ENCODE measurements around the gene ADAMTSL2.

ADAMTSL2 gene

DNA sequence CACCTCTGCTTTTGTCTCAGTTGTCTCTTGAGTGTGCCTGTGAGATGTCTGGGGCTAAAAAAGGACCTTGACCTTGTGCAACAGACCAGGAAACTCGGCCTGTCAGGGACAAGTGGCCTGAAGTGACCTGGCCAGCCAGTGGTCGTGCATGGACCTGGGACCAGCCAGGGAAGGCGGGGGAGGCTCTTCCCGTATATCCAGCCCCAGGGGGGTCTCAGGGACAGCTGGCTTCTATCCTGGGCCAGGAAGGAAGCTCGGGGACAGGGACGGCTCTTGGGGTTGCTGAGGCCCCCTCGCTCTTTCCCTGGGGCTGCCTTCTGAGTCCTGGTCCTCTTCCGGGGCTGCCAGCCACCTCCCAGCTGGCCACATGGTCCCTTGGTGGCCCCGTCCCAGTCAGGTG, 3.2 kb upstream of the ADAMTSL2 start:
- DNase-seq (ENCODE audit: insufficient read length, low spot score) (no peak), FAIRE-seq (no peak)
- TF ChIP-seq, protein P1, sequence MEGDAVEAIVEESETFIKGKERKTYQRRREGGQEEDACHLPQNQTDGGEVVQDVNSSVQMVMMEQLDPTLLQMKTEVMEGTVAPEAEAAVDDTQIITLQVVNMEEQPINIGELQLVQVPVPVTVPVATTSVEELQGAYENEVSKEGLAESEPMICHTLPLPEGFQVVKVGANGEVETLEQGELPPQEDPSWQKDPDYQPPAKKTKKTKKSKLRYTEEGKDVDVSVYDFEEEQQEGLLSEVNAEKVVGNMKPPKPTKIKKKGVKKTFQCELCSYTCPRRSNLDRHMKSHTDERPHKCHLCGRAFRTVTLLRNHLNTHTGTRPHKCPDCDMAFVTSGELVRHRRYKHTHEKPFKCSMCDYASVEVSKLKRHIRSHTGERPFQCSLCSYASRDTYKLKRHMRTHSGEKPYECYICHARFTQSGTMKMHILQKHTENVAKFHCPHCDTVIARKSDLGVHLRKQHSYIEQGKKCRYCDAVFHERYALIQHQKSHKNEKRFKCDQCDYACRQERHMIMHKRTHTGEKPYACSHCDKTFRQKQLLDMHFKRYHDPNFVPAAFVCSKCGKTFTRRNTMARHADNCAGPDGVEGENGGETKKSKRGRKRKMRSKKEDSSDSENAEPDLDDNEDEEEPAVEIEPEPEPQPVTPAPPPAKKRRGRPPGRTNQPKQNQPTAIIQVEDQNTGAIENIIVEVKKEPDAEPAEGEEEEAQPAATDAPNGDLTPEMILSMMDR (IDR thresholded peaks at IDR 0.05; ENCODE audit: insufficient read depth, missing control alignments): no peak

DNA sequence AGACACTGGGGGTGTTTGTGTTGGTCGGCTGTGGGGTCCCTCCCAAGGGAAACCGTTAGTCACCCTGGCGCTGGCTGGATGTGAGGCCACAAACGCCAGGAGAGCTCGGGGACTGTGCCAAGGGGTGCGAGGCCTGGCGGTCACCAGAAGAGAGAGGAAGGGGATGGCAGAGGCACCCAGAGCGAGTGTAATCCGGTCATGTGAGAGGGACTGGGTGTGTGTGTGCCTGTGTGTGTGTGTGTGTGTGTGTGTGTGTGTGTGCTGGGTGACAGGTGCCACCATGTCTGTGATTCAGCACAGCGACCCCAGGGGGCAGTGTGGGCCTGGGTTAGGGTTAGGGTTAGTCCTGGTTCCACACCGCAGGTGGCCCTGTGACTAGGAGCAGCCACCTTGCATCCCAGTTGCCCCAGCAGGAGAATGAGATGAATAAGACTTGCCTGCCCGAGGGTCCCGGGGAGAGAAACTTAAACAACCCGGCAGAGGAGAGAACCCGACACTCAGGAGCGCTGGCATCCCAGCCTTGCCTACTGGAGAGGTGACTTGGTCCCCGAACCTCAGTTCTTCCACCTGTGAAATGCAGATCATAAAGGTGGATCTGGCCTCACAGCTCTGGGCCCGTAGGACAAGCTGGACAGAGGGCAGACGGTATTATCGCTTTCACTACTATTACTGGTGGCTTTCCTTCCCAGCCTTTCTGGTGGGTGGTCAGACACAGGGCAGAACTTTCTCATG, 1.4 kb upstream of the ADAMTSL2 start:
- TF ChIP-seq, protein P1 (IDR thresholded peaks at IDR 0.05; ENCODE audit: insufficient read depth, missing control alignments): peak; percentile 35
- no peak for FAIRE-seq
- DNase-seq (ENCODE audit: insufficient read length, low spot score): peak; percentile 54

DNA sequence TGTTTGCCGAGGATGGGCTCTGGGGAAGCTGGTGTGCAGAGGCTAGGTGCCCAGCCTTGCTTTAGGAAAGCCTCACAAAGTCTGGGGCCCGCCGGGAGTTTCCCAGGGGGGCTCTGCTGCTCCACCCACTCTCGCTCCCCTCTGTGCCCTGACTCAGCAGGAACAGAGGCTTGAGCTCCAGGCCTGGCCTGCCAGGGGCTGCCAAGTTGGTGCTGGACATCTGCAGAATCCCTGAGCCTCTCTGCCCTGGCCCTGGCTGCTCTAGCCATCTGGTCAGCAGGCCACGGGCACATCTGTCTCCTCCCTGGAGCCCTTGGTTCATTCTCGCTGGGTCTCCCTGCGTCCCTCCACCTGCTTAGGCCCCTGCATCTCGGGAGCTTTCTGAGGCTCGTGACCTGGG, 647 bp upstream of the ADAMTSL2 start:
- TF ChIP-seq, protein P1 (IDR thresholded peaks at IDR 0.05; ENCODE audit: insufficient read depth, missing control alignments): no peak
- no peak for FAIRE-seq
- no peak for DNase-seq (ENCODE audit: insufficient read length, low spot score)

DNA sequence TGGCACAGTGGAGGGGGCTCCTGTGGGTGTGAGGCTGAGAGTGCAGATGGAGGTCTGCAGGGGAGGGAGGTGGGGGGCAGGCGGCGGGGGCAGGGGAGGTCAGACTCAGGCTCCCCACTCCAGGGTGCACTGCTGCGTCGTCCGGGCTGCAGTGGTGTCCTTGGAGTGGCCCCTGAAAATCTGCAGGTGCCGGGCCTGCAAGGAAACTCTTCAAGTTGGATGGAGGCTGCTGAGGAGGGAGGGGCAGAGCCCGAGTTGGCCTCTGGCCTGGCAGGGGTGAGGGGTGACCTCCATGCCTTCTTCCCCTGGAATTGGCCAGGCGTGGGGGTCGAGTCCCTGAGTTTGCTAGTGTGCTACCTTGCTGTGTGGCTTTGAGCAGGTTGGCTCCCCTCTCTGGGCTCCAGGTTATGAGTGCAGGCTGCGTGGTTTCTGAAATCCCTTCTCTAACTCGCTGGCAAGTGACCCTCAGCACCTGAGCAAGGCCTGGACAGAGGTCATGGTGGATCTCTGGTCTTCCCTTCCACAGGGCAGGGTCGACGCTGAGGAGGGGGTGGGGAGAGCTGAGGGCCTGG, 888 bp downstream of the ADAMTSL2 start:
- TF ChIP-seq, protein P1 (IDR thresholded peaks at IDR 0.05; ENCODE audit: insufficient read depth, missing control alignments): no peak
- DNase-seq (ENCODE audit: insufficient read length, low spot score) (no peak), FAIRE-seq (no peak)

DNA sequence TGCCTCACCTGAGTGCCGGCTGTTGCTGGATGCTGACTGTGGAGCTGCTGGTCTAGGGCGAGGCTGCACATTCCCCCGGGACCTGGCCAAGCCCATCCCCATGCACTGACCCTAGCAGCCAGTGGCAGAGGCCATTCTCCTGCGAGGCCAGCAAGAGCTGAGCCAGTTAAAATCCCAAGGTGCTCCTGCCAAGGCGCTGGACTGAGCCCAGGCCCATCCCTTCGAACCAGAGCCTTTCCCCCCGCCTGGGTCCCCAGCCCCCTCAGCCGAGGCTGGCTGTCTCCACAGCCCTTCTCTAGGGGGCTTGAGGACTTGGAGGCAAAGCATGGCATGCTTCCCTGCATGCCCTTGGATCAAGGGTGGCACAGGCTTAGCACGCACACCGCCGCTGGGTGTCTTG, 1.6 kb downstream of the ADAMTSL2 start:
- TF ChIP-seq, protein P1 (IDR thresholded peaks at IDR 0.05; ENCODE audit: insufficient read depth, missing control alignments): no peak
- DNase-seq (ENCODE audit: insufficient read length, low spot score) (no peak), FAIRE-seq (no peak)

DNA sequence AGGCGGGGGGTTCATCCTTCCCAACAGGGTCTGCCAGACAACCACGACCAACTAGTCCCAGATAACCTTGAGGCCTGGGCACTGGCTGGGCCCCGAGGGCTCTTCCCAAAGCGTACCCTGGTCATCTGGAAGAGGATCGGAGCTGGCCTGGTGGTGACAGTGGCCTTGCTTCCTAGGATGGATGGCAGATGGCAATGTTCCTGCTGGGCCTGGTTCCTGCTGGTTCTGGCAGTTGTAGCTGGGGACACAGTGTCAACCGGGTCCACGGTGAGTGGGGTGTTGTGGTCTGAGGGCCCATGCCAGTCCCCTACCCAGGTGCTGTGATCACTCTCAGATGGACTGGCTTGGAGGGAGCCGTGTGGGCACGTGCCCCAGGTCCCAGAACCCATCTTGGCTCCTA, 2.0 kb downstream of the ADAMTSL2 start:
- no peak for DNase-seq (ENCODE audit: insufficient read length, low spot score)

More for the DNA sequence above, 2.0 kb downstream of the ADAMTSL2 start:
- TF ChIP-seq, protein P1 (IDR thresholded peaks at IDR 0.05; ENCODE audit: insufficient read depth, missing control alignments): no peak
- FAIRE-seq: no peak
